SHP77 (cell line): Measurements from ENCODE around the gene INSYN1.

ENCODE experiments used
- DNase-seq, 2 experiments: peaks; one replicate each; lab custom pipeline; 2025; lab: John Stamatoyannopoulos, UW

INSYN1 gene

GRCh38 chr15:73685981-73686380 is 67.2 kb downstream of the INSYN1 start:
- no peak for DNase-seq
